A673 (cell line): Measurements from ENCODE around the gene FEN1.

Experiments
- CTCF ChIP-seq: fragments of 300-800, 200-600 bp; sonication (generic); conservative IDR thresholded peaks from 2 replicates; pipeline ENCODE4 v1.5.1; 2017; ENCODE audit warnings: low read depth, mild to moderate bottlenecking, antibody characterized with exemption, low read length, moderate library complexity, mixed read lengths
- EZH2 ChIP-seq: fragments of 200-600 bp; sonication (generic); IDR thresholded peaks from 2 replicates; pipeline ENCODE4 v1.6.1; 2017; ENCODE audit warnings: borderline replicate concordance, low read depth, mild to moderate bottlenecking, mixed read lengths, antibody characterized with exemption, low read length; ENCODE audit not compliant: poor library complexity, severe bottlenecking

GRCh38 chr11:61750631-61751273, 42.0 kb upstream of the FEN1 start:
- TF ChIP-seq CTCF: no peak
- no peak for TF ChIP-seq EZH2
